GM10266 (cell line): ENCODE results near the gene ATG10.

Experiments used
- DNase-seq: peaks from one replicate; pipeline ENCODE4 v3.0.0; 2012; ENCODE audit errors: extremely low spot score
- TF ChIP-seq, protein P1 (sequence below): IDR thresholded peaks from 2 replicates; pipeline ENCODE4 v1.5.1; 2012; ENCODE audit warnings: mild to moderate bottlenecking, low read depth; ENCODE audit not compliant: control insufficient read depth, insufficient read depth; ENCODE audit errors: missing control alignments

ATG10 gene

DNA sequence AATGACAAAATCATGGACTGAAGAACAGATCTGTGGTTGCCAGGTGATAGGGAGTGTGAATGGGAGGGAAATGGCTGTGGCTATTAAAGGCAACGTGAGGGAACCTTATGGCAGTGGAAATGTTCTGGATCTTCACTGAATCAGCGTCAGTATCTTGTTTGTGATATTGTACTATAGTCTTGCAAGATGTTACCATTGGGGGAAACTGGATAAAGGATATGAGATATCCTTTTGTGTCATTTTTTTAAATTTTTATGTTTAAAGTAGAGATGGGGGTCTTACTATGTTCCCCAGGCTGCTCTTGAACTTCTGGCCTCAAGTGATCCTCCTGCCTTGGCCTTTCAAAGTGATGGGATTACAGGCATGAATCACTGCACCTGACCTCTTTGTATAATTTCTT, 210.8 kb downstream of the ATG10 start:
- no peak for DNase-seq
- TF ChIP-seq, protein P1, sequence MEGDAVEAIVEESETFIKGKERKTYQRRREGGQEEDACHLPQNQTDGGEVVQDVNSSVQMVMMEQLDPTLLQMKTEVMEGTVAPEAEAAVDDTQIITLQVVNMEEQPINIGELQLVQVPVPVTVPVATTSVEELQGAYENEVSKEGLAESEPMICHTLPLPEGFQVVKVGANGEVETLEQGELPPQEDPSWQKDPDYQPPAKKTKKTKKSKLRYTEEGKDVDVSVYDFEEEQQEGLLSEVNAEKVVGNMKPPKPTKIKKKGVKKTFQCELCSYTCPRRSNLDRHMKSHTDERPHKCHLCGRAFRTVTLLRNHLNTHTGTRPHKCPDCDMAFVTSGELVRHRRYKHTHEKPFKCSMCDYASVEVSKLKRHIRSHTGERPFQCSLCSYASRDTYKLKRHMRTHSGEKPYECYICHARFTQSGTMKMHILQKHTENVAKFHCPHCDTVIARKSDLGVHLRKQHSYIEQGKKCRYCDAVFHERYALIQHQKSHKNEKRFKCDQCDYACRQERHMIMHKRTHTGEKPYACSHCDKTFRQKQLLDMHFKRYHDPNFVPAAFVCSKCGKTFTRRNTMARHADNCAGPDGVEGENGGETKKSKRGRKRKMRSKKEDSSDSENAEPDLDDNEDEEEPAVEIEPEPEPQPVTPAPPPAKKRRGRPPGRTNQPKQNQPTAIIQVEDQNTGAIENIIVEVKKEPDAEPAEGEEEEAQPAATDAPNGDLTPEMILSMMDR: no peak

DNA sequence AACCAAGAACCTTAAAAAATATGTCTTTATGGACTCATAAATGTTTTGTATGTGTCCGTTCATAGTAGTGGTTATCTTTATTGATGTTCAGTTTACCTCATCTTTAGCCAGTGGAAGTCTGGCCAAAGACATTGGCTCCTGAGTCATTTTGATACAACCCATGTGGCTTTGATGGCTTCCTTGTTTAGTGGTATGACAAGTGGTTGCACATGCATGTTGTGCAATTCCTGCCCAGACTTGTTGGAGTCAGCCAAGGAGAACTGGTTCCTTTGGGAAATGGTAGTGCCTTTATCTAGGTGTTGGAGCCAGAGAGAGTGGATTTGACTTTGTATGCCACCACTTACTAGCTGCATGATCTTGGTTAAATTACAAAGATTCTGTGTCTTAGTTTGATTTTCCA, 212.0 kb downstream of the ATG10 start:
- no peak for DNase-seq
- TF ChIP-seq, protein P1: no peak

DNA sequence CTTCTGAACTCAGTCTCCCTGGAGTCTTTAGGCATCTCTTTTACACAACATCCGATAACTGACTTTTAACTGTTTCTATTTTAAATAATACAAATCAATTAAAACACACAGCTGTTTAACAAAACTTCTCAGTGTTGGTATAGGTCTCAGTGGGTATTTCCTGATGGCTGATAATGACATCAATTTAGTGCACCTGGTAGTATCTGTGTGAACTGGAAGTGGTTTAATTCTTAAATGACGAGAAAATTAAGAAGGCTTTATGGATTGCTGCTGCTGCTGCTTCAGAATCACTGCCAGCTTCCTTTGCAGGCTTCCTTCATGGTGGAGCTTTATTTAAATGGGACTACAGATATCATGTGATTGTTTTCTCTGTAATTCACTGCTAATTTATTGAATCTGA, 214.0 kb downstream of the ATG10 start:
- no peak for DNase-seq
- TF ChIP-seq, protein P1: no peak

DNA sequence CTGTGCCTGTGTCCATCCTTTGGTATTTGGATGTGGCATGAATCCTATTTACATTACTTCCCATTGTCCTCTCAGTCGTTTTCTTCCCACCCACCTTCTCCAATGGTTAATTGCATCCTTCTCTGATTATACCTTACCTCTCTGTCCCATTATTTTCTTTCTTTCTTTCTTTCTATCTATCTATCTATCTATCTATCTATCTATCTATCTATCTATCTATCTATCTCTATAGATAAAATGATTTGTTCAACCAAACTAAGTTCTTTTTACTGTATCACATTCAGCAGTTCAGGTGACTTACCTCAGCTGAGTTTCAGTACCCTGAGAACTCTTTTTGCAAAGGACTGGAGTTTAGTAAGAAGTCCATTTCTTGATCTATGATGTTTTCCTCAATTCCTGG, 225.7 kb downstream of the ATG10 start:
- no peak for DNase-seq
- TF ChIP-seq, protein P1: no peak

DNA sequence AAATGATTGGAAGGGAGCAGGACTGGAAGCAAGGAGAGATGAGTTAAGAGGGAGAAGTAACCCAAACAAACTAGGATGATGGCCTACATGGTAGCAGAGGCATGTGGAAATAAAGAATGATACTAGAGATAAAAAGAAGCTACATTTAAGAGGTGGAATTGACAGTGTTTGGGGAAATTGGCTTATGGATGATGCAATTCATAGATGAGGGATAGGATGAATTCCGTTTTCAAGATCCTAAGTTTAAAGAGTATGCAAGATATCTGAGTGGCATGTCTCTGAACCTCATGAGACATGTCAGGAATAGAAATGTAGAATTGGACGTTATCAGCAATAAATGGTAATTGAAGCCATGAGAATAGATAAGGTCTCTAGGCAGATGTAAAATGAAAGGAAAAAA, 232.7 kb downstream of the ATG10 start:
- TF ChIP-seq, protein P1: no peak

DNA sequence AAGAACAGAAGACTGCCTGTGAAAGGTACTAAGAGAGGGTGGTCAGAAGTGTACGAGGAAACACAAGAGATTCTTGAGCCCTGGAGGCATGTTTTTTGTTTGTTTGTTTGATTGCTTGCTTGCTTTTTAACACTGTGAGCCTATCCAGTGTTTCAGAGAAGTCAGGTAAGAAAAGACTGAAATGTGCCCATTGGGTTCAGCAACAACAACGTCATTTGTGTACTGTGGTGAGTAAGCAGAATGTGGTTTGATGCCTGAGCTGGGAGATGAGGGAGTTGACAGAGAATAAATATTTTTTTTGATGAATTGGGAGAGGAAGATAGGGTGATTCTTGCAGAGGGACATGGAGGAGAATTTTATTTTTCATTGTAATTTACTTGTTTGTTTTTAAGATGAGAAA, 233.2 kb downstream of the ATG10 start:
- DNase-seq: no peak

More for the DNA sequence above, 232.7 kb downstream of the ATG10 start:
- DNase-seq: no peak

DNA sequence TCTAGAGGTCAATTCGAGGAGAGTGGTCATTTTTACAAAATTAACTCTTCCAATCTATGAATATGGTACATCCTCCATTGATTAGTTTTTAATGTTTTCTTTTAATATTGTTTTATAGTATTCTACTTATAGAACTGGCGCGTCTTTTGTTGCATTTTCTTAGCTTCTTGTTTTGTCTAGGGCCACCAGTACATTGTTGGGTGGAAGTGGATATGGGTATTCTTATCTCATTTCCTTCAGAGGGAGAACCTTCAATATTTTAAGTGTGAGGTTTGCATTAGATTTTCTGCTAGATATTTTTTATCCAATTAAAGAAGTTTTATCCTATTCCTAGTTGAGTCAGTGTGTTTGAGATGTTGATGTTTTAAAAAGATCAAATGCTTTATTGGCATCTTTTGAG, 236.5 kb downstream of the ATG10 start:
- TF ChIP-seq, protein P1: no peak
- no peak for DNase-seq

More for the DNA sequence above, 233.2 kb downstream of the ATG10 start:
- TF ChIP-seq, protein P1: no peak
